ENCODE measurements around the gene AKR1B15. TPM values are rescaled to one million over a fixed set of nuclear protein-coding genes. Genes with fewer than 3 reads are reported as not detected.

The AKR1B15 gene
- total RNA-seq = not detected

GRCh38 chr7:134548877-134549276, at the start of gene AKR1B15:
Gene AKR1B15 (plus strand): TSS chr7:134549110. CDS start chr7:134564620, 15,510 bp downstream.

Other genes starting within 250 kb of the AKR1B15 start
- 10 to 100 TPM; 22.7 to 31.0 TPM for gene SLC35B4, start 232.2 kb upstream of the AKR1B15 start, total RNA-seq
- gene AKR1B1, start 90.0 kb upstream of the AKR1B15 start, total RNA-seq = 100 to 1,000 TPM in 1 of 2 donors, 10 to 100 TPM in 1; 96.7 to 137 TPM
- gene AKR1B10, start 21.5 kb upstream of the AKR1B15 start, total RNA-seq = under 1 TPM in 1 of 2 donors, not detected in 1; 0.34 TPM
- 10 to 100 TPM; 21.3 to 32.6 TPM for gene BPGM, start 97.7 kb downstream of the AKR1B15 start, total RNA-seq
- gene CALD1, start 230.5 kb downstream of the AKR1B15 start, total RNA-seq = 100 to 1,000 TPM; 111 to 141 TPM

All from melanocyte of skin (primary cell).